Thoracic aorta (tissue), 2 donors: ENCODE data around the gene ARHGEF33. TPM values are rescaled to one million over a fixed set of nuclear protein-coding genes. Genes with fewer than 3 reads are reported as not detected.

Source experiments
- ATAC-seq: fragments of 150-250 bp; one replicate; pipeline ENCODE4 v1.8.0; 2017; ENCODE audit warnings: low read depth; ENCODE audit not compliant: insufficient number of reproducible peaks, low FRiP score
- DNase-seq: peaks from one replicate; pipeline ENCODE4 v3.0.0-alpha.2; 2020; ENCODE audit warnings: low spot score
- H3K27ac ChIP-seq, 2 donors: fragments of 200-600 bp; sonication (generic); 1 replicate in 1 of 2; 2 replicates in 1 of 2; pipeline ENCODE4 v1.5.1; 2016; ENCODE audit warnings: mild to moderate bottlenecking in 2 of 2, moderate library complexity in 2 of 2
- H3K27me3 ChIP-seq: fragments of 200-600 bp; sonication (generic); replicated peaks from 2 replicates; pipeline ENCODE4 v1.6.0; 2016; ENCODE audit warnings: mild to moderate bottlenecking; ENCODE audit not compliant: insufficient read depth
- H3K36me3 ChIP-seq: fragments of 200-600 bp; sonication (generic); one replicate; pipeline ENCODE4 v1.5.1; 2016
- H3K4me1 ChIP-seq, 2 donors: fragments of 200-600 bp; sonication (generic); 1 replicate in 1 of 2; 2 replicates in 1 of 2; pipeline versions ENCODE4 v1.5.1 to v1.6.0; 2016; ENCODE audit warnings: low read depth in 2 of 2, mild to moderate bottlenecking in 1 of 2; ENCODE audit not compliant: control insufficient read depth in 1 of 2
- H3K4me3 ChIP-seq: fragments of 200-600 bp; sonication (generic); 2 replicates; pipeline ENCODE4 v1.5.1; 2016; ENCODE audit warnings: mild to moderate bottlenecking
- H3K9me3 ChIP-seq: fragments of 200-600 bp; sonication (generic); 2 replicates; pipeline ENCODE4 v1.5.1; 2016
- CTCF ChIP-seq: fragments of 200-600 bp; sonication (generic); IDR thresholded peaks from one replicate; pipeline ENCODE4 v1.5.1; 2019; ENCODE audit warnings: antibody characterized with exemption
- total RNA-seq, 2 donors: library from RNA; depleted of rRNA; stranded (reverse); fragments of >200 nt; gene quantifications; one replicate each; pipeline versions ENCODE4 v1.1.0 to v1.2.3, GENCODE V29; 2016

The ARHGEF33 gene
- total RNA-seq, 2 donors from 2014 or later: 0.35 to 0.41 TPM

GRCh38 chr2:38876407-38876806 is 13.3 kb upstream of the ARHGEF33 start:
- peak overlapping the region; percentile 79 for H3K4me3 ChIP-seq
- TF ChIP-seq CTCF: no peak
- no peaks in the 10 kb centered on the region for H3K9me3 ChIP-seq
- H3K27ac ChIP-seq: no peak overlapping the region
- no peaks in the 10 kb centered on the region for H3K27me3 ChIP-seq
- peaks cover 5 to 15% of the 10 kb centered on the region in 2 donors for H3K4me1 ChIP-seq
- no peak for ATAC-seq
- H3K36me3 ChIP-seq: peaks cover 4% of the 10 kb centered on the region
- no peak for DNase-seq

GRCh38 chr2:38886063-38886462 is 3.6 kb upstream of the ARHGEF33 start:
- Histone ChIP-seq H3K9me3 (no peaks in the 10 kb centered on the region), H3K4me3 (no peak overlapping the region), H3K27ac (no peak overlapping the region), H3K36me3 (no peaks in the 10 kb centered on the region), H3K4me1 (no peaks in the 10 kb centered on the region), H3K27me3 (no peaks in the 10 kb centered on the region)
- ATAC-seq (no peak), DNase-seq (no peak)
- TF ChIP-seq CTCF: no peak

- Histone ChIP-seq H3K36me3 (no peaks in the 10 kb centered on the region), H3K4me1 (no peaks in the 10 kb centered on the region), H3K4me3 (no peak overlapping the region), H3K9me3 (no peaks in the 10 kb centered on the region), H3K27ac (no peak overlapping the region), H3K27me3 (no peaks in the 10 kb centered on the region)
- DNase-seq: no peak
- TF ChIP-seq CTCF: no peak
- ATAC-seq: no peak
Measured at GRCh38 chr2:38887347-38887746, 2.3 kb upstream of the ARHGEF33 start.

- H3K4me1 ChIP-seq: no peaks in the 10 kb centered on the region
- DNase-seq (no peak), ATAC-seq (no peak)
- H3K27ac ChIP-seq: no peak overlapping the region
- H3K9me3 ChIP-seq: no peaks in the 10 kb centered on the region
- H3K27me3 ChIP-seq: no peaks in the 10 kb centered on the region
- H3K36me3 ChIP-seq: no peaks in the 10 kb centered on the region
- TF ChIP-seq CTCF: no peak
- H3K4me3 ChIP-seq: no peak overlapping the region
Measured at GRCh38 chr2:38887902-38888554, 1.6 kb upstream of the ARHGEF33 start.

GRCh38 chr2:38889045-38889444 is 630 bp upstream of the ARHGEF33 start:
- no peaks in the 10 kb centered on the region for H3K36me3 ChIP-seq

More at GRCh38 chr2:38889045-38889444, 630 bp upstream of the ARHGEF33 start:
- Histone ChIP-seq H3K4me1 (no peaks in the 10 kb centered on the region), H3K27ac (no peak overlapping the region), H3K4me3 (no peak overlapping the region), H3K9me3 (no peaks in the 10 kb centered on the region), H3K27me3 (no peaks in the 10 kb centered on the region)
- no peak for DNase-seq
- no peak for ATAC-seq
- no peak for TF ChIP-seq CTCF
